Urothelium cell line (cell line): Measurements from ENCODE around the gene PTCRA.
"Not testable (repeated sequence)": the region's sequence is repeated elsewhere in the genome, so short reads cannot be mapped to it uniquely, and the experiment has no call there.

Experiments
- DNase-seq: peaks from one replicate; pipeline ENCODE4 v3.0.0; 2011; ENCODE audit warnings: low spot score, mixed read lengths
- FAIRE-seq: peaks from 2 replicates; lab custom pipeline; 2011; peaks lifted over from hg19 to GRCh38; lab: Jason Lieb, UNC

The PTCRA gene, protein sequence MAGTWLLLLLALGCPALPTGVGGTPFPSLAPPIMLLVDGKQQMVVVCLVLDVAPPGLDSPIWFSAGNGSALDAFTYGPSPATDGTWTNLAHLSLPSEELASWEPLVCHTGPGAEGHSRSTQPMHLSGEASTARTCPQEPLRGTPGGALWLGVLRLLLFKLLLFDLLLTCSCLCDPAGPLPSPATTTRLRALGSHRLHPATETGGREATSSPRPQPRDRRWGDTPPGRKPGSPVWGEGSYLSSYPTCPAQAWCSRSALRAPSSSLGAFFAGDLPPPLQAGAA

DNA sequence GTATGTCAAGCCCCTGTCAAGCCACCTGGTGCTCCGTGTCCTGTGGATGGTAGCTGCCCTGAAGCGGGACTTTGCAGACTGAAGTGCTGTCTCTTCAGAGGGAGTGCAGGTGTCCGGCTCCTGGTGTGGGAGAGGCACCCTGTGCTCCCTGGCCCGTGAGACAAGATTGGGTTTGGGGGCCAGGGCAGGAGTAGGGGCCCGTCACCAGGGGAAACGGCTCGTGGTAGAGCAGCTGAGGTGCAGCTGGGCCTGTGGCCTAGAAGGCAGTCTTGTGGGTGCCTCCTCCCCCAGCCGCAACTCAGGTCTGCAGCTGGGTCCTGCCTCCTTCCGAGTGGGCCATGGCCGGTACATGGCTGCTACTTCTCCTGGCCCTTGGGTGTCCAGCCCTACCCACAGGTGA is at the start of gene PTCRA:
PTCRA (plus strand) TSS at position 322 of the 400 bp plus-strand sequence; CDS start at position 339, 17 bp downstream.
- FAIRE-seq, result no peak
- DNase-seq, result no peak

DNA sequence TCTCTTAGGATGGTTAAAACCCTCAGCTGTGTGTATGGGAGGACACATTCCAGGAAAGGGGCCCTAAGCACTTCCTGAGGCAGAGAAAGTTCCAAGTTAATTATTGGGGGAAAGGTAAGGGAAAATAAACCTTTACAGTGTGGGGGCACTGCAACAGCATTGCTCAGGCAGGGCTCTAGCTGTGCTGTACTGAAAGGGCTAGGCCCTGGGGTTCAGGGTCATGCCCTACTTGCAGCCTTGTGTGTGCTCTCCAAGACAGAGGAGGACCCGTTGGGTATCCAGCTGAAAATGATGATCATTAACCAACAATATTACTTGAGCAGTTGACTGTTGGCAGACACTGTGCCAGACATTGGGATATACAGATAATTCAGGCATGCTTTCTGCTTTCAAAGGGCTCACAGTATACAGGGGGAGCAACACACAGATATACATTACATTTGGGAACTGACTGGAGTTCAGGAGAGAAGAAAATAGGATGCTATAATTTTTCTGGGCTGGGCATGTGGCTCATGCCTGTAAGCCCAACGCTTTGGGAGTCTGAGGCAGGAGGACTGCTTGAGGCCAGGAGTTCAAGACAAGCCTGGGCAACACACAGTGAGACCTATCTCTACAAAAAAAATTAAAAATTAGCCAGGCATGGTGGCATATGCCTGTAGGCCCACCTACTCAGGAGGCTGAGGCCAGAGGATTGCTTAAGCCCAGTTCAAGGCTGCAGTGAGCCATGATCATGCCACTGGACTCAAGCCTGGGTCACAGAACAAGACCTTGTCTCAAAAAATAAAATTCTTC is 45.5 kb upstream of the PTCRA start:
- DNase-seq, result no peak
- no peak for FAIRE-seq

DNA sequence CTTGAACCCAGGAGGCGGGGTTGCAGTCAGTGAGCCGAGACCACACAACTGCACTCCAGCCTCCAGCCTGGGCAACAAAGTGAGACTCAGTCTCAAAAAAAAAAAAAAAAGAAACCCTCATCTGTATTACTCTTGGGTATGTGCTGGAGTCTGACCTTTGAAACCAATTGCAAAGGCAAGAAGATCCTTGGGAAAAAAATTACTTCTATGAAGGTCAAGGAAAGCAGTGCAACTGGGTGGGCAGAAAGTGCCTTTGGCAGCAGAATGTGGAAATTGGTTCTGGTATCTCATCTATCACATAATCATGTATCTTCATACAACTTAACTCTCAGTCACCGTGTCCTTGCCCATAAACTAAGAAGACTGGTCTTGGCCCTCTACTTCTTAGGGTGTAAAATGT is 44.1 kb upstream of the PTCRA start:
- FAIRE-seq (no peak), DNase-seq (no peak)

DNA sequence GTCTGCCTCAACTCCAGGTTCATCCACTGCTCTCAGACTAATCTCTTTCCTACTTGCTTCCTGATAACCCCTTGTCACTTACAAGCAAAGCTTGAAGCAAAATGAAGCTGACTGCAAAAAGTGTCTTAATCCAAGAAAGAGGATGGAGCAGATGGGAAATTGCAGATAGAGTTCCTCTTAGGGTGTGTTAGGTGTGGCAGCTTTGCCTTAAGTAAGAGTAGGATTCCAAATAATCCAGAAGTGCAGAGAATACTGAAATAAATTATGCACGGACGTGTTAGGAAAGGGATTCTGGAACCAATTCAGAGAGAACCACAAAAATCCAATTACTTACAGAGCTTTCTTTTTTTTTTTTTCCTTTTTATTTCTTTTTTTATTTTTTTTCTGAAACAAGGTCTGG is 42.5 kb upstream of the PTCRA start:
- no peak for DNase-seq
- FAIRE-seq, result no peak

DNA sequence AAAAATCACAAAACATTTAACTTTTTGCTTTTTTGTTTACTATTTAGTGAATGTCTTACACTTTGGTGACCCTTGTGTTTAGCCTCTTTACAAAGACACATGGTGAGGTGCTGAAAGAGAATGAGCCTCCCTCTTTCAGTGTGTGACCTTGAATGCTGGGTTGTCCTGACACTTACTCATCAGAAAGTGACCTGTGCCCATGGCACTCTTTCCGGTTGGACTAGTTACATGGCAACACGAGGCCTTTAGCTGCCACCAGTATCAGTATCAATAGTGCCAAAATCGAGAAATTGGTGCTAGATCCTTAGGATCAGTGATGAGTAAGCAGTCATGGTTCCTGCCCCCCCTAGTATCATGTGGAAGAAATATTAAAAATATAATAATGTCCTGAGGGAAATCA is 38.2 kb upstream of the PTCRA start:
- no peak for FAIRE-seq
- no peak for DNase-seq

DNA sequence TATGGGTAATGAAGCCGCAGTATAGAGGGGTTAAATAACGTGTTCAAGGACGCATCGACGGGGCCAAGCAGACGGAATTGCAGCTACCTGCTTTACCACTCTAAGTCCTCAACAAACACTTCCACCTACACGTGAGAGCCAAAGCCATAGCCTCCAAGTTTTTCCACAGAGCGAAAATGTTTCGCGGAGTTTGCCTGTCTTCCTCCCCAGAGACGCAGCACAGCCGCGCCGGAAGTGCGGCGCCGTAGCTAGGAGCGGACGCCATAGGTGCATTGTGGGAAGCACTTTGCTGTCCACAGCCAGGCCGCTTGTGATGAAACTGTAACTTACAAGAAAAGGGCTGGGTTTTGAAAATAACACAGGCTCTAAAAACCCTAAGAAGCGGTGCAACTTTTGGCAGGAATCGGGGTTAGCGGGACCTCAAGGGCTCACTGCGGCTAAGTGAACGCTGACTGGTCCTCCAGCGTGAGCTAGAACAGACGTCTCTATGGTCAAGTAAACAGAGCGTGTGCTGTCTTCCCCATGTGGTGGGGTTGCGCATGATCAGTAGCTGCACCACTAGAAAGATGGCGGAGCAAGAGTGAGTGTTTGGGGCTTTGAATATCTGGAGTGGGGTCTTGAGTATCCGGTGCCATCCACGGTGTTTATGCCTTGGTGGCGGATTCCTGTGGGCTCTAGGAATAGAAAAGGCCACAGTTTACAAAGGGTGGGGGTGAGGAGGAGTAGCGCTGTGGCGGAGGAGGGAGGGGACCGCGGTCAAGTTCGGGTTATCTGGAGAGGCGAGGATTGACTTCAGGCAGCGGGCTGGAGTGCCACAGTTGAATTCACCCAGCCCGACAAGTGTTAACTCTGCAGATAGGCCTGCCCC is 36.2 kb upstream of the PTCRA start, which contains the start of gene RPL7L1:
RPL7L1 (plus strand) TSS at position 245 of the 868 bp plus-strand sequence; CDS start at position 540, 295 bp downstream.
- FAIRE-seq (no peak), DNase-seq (peak; percentile 76)

DNA sequence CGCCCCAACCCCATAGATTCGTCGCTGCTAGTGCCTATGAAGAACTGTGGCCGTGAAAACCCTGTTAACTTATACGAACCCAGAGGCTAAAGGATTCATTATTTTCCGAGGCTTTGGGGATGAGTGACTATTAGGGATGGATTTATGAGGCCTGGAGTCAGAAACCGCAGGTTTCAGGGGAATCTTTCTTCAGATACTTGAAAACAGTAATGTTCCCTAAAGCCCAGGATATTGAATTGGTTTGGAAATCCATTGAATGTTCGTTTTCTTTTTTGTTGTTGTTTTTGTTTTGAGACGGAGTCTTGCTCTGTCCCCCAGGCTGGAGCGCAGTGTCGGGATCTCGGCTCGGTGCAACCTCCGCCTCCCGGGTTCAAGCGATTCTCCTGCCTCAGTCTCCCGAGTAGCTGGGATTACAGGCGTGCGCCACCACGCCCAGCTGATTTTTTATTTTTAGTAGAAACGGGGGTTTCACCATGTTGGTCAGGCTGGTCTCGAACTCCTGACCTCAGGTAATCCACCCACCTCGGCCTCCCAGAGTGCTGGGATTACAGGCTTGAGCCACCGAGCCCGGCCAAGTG is 35.5 kb upstream of the PTCRA start:
- FAIRE-seq, DNase-seq: not testable (repeated sequence)

DNA sequence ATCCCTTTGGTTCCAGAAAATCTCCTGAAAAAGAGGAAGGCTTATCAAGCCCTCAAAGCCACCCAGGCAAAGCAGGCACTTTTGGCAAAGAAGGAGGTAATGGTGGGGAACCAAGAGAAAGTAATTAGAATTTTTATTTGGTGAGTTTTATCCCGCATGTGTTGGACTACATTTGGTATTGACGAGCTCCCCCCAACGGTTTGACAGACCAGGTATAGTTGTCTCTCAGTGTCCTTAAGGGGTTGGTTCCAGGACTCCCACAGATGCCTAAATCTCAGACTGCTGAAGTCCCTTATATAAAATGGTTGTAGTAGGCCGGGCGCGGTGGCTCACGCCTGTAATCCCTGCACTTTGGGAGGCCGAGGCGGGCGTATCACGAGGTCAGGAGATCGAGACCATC is 35.0 kb upstream of the PTCRA start:
- DNase-seq, FAIRE-seq: not testable (repeated sequence)

DNA sequence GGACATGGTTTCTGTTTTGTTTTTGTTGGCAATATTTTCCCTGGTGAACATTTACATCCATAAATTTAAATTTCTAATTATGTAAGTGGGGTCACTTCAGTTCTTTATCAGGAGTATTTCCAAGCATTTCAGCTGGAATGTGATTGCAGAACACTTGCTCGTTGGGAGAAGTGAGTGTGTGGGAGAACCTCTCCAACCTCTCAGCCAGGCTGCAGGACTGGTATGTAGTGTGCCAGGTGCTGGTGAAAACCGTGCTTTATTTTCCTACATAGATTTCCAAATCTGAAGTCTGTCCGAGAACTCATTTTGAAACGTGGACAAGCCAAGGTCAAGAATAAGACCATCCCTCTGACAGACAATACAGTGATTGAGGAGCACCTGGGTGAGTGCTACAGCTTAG is 30.2 kb upstream of the PTCRA start:
- FAIRE-seq, result no peak
- DNase-seq, result no peak

DNA sequence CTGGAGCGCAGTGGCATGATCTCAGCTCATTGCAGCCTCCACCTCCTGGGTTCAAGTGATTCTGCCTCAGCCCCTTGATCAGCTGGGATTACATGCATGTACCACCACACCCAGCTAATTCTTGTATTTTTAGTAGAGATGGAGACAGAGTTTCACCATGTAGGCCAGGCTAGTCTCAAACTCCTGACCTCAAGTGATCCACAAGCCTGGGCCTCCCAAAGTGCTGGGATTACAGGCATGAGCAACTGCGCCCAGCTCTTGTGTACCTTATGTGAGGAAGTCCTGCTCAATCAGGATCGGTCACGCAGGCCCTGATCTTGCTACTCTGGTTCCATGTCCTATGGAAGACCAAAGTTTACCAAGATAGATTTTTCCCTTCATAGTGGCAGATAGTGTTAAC is 27.7 kb upstream of the PTCRA start:
- FAIRE-seq, DNase-seq: not testable (repeated sequence)

DNA sequence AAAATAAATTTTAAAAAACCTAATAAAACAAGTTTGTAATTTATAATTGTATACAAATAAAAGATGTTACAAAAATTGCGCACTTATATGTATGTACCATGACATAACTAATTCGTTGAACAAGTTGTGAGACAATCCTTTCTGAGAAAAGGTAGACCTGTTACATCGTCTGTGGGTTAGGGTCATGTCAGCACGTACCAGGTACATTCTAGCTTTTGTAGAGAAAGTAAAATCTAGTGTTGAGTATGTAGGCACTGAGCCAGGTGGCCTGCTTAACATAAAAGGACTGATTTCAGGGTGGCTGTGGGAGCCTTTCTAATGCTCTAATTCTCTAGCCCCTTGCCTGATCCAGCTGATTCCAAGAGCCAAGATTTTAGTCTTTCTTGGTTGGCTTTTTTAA is 26.0 kb upstream of the PTCRA start:
- FAIRE-seq, result no peak

DNA sequence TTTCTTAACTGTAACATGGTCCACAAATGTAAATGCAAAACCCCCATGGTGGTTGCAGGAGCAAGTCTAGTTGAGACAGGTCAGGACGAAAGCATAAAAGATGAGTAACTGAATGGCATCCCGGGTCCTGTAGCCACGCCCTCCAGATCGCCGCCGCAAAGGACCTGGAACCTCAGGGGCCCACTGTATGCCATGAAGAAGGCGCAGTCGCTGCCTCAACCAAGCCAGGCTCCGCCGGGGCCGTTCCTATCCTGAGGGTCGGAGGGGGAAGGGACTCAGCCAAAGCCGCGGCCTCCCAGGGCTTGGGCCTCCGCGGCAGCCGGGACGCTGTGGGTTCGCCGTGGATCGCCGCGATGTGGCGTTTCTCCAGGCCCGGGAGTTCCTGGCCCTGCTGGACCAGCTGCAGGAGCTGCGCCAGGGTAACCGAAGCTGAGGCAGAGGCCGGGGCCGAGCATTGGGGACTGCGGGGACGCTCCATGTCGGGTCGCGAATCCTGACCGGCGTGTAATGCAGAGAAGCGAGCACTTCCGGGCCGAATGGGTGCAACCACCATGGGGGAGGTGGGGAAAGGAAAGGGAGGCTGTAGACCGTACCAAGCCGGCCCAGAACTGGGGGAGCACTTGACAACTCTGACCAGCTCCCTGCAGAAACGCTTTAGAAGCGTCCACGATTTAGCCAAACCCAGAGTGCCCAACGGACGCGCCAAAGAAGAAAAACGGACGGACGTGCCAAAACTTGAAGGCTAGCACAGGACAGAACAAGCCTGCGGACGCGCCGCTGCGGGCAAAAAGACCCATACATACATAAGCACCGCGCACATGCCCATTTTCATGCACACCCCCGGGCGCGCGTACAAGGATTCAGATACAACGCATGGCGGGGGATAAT is 25.3 kb upstream of the PTCRA start:
- no peak for FAIRE-seq
- peak; percentile 95 for DNase-seq

More for the DNA sequence above, 26.0 kb upstream of the PTCRA start:
- no peak for DNase-seq

DNA sequence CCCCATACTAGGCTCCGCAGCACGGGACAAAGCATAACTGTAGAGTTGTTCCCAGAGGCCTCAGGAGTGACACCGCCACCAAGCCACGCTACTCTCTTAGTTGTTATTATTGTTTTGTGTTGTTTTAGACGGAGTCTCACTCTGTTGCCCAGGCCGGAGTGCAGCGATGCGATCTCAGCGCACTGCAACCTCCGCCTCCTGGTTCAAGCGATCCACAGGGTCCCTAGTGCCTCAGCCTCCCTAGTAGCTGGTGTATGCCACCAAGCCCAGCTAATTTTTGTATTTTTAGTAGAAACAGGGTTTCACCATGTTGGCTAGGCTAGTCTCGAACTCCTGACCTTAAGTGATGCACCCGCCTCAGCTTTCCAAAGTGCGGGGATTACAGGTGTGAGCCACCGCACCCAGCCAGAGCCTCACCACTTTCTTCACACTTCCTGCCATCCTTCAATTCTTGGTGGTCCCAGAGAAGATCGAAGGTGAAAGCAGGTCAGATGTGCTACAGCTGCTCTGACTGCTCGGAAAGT is 24.6 kb upstream of the PTCRA start:
- DNase-seq, result no peak
- no peak for FAIRE-seq

DNA sequence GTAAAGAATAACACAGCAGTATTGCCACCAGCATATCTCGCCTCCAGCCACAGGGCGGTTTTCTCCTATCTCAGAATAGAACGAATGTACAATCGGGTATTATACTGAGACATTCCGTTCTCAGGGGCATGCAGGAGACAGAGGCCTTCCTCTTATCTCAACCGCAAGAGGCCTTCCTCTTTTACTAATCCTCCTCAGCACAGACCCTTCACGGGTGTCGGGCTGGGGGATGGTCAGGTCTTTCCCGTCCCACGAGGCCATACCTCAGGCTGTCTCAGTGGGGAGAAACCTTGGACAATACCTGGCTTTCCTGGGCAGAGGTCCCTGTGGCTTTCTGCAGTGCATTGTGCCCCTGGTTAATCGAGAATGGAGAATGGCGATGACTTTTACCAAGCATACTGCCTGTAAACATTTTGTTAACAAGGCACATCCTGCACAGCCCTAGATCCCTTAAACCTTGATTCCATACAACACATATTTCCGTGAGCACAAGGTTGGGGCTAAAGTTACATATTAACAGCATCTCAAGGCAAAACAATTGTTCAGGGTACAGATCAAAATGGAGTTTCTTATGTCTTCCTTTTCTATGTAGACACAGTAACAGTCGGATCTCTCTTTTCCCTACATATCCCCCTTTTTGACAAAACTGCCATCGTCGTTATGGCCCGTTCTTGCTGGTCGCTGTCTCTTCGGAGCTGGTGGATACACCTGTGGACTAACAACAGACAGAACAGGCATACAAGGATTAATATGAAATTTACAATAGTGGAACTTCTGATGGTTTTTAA is 21.6 kb upstream of the PTCRA start:
- DNase-seq, FAIRE-seq: not testable (repeated sequence)

DNA sequence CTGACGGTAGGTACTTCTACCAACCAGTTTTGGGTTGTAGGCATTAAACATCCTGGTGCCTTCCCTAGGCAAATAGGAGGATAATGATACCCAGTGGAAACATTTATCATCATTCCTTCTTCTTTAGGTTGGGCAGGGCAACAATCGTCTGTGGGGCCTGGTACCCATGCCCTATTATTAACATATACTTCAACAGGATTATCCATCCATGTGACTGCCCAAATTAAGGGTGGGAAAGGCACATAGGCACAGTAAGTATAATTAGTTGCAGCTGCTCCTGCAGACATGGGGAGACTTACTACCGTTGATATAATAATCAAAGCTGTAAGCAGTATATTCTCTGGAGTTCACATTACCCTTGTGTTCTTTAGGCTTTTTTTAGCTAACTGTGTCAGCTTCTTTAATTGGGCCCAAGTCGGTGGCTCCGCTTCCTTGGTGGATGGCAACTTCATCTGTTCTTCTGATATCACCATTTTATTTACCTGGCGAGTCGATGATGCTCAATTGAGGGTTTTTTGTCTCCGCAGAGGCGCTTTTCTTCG is 19.6 kb upstream of the PTCRA start:
- FAIRE-seq (no peak), DNase-seq (no peak)

DNA sequence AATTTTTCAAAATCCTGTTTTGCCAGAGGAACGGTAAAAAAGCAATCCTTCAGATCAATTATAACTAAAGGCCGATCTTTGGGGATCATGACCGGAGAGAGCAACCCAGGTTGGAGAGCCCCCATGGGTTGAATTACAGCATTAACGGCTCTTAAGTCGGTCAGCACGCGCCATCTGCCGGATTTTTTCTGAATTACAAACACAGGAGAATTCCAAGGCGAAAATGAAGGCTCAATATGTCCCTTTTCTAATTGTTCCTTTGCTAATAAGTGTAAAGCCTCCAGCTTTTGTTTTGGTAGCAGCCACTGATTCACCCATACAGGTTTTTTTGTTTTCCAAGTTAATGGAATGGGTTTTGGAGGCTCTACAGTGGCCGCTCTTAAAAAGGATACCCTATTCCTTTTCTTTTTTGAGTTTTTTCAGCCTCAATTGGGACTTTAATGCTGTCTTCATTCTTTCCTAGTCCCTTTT is 16.9 kb upstream of the PTCRA start:
- FAIRE-seq (no peak), DNase-seq (no peak)

DNA sequence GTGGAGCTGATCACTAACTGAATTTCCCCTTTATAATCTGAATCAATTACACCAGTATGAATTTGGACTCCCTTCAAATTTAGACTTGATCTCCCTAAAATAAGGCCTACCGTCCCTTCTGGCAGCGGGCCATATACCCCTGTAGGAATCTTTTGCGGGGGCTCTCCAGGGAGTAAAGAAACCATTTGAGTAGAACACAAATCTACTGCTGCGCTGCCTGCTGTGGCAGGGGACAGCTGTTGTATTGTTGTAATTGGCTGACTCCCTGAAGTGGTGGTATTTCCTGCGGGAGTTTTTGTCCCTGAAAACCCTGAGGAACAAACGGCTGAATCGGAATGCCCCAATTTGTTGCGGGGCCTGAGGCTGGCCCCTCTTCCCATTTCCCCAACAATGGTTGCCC is 16.0 kb upstream of the PTCRA start:
- FAIRE-seq (no peak), DNase-seq (no peak)

DNA sequence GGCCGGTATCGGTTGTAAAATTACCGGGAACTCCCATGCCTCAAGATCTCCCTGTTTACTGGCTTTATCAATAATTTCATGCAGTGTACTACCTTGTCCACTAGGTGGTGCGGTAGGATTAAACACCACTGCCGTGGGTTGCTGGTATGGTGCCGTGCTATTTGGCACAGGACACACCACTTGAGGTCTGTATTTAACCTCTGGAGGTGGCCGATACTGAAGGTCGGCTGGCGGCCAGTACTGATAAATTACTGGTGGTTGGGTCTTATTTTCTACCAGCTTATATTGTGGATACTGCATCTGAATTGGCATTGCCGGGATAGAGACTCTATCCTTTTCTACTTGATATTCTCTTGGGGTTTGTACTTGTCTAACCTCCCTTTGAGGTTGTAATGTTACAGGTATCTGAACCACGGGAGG is 14.3 kb upstream of the PTCRA start:
- DNase-seq (peak; percentile 72), FAIRE-seq (no peak)
